GM21381 (cell line): Measurements from ENCODE around the gene ADORA2B.
A peak's percentile ranks its signal among the peaks of the same experiment; 100 is the strongest.
"Not testable (repeated sequence)": the region's sequence is repeated elsewhere in the genome, so short reads cannot be mapped to it uniquely, and the experiment has no call there.

Experiments
- ATAC-seq: cut with Tn5 transposase; IDR thresholded peaks from one replicate; pipeline ENCODE4 v1.9.1; 2021; ENCODE audit warnings: mild to moderate bottlenecking, moderate library complexity; ENCODE audit not compliant: unreplicated experiment

Gene ADORA2B

GRCh38 chr17:15944759-15945526 is at the start of gene ADORA2B:
ADORA2B (plus strand) TSS chr17:15945130; CDS start chr17:15945249, 119 bp downstream.
- peak; percentile 52 for ATAC-seq

- no peak for ATAC-seq
Observed at GRCh38 chr17:15896277-15896676, 48.7 kb upstream of the ADORA2B start.

- no peak for ATAC-seq
Observed at GRCh38 chr17:15896834-15897233, 48.1 kb upstream of the ADORA2B start.

GRCh38 chr17:15899596-15899995 is 45.3 kb upstream of the ADORA2B start:
- ATAC-seq, result not testable (repeated sequence)

GRCh38 chr17:15900871-15901270 is 44.1 kb upstream of the ADORA2B start:
- no peak for ATAC-seq

- ATAC-seq, result not testable (repeated sequence)
Observed at GRCh38 chr17:15905236-15905635, 39.7 kb upstream of the ADORA2B start.

- ATAC-seq, result no peak
Observed at GRCh38 chr17:15907290-15907689, 37.6 kb upstream of the ADORA2B start.

- ATAC-seq, result no peak
Observed at GRCh38 chr17:15908378-15908777, 36.6 kb upstream of the ADORA2B start.

GRCh38 chr17:15909481-15909991 is 35.4 kb upstream of the ADORA2B start:
- ATAC-seq, result no peak

GRCh38 chr17:15910791-15911190 is 34.1 kb upstream of the ADORA2B start:
- no peak for ATAC-seq

- not testable (repeated sequence) for ATAC-seq
Observed at GRCh38 chr17:15911701-15912100, 33.2 kb upstream of the ADORA2B start.

- ATAC-seq, result no peak
Observed at GRCh38 chr17:15912416-15912955, 32.4 kb upstream of the ADORA2B start.

GRCh38 chr17:15913826-15914225 is 31.1 kb upstream of the ADORA2B start:
- no peak for ATAC-seq

GRCh38 chr17:15914400-15915170 is 30.3 kb upstream of the ADORA2B start:
- ATAC-seq, result no peak

- no peak for ATAC-seq
Observed at GRCh38 chr17:15915961-15916360, 29.0 kb upstream of the ADORA2B start.

- ATAC-seq, result no peak
Observed at GRCh38 chr17:15917021-15917437, 27.9 kb upstream of the ADORA2B start.

- ATAC-seq, result no peak
Observed at GRCh38 chr17:15917438-15918027, 27.4 kb upstream of the ADORA2B start.

GRCh38 chr17:15918261-15918660 is 26.7 kb upstream of the ADORA2B start:
- no peak for ATAC-seq

- ATAC-seq, result no peak
Observed at GRCh38 chr17:15918661-15919259, 26.2 kb upstream of the ADORA2B start.

- ATAC-seq, result no peak
Observed at GRCh38 chr17:15919466-15919865, 25.5 kb upstream of the ADORA2B start.

- ATAC-seq, result no peak
Observed at GRCh38 chr17:15920758-15921239, 24.1 kb upstream of the ADORA2B start.
